Stimulated activated CD8-positive, alpha-beta memory T cell treated with anti-CD3 and anti-CD28 coated beads, Interleukin-12 subunit alpha, Interleukin-12 subunit beta, amount 100 ng/mL, for 1 hour (primary cell): ENCODE data around the gene NEK11.

ENCODE experiments used
- DNase-seq: peaks from one replicate; pipeline ENCODE4 v3.0.0-alpha.2; 2020; ENCODE audit warnings: low read depth

The NEK11 gene

DNA sequence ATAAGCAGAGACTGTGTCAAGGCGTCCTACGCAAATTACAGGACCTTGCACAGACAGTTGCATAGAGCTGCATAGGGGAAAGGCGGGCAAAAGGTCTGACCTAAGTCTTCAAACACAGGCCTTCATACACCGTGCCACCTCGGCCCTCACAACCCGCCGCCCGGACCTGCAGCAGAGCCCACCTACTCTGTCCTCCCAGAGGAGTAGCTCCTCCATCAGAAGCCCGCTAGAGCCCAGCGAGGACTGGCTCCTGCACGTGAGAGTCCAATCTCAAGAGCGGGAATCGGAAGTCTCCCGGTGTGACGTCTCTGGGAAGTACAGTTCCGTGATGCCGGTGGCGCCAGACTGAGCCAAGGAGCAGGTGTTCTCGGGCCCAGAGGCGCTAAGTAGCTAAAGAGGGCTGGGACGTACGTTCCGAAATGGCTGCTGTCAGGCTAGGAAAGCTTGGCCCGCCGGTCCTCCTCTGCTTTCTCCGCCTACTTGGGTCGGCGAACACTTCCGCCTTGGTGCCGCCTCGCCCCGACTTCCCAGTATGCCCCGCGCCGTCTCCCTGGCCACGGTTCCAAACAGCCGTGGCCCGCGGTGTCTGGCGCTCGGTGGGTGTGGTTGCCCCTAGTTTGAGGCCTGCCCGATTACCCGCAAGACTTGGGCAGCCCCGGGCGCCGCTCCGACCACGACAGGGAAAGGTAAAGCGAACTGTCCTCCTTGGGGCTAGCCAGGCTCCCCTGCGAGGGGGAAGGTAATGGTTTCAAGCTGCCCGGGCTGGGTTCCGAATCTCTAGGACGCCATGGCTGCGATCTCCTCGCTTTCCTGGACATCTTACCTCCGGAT lies at the start of gene NEK11, which contains the start of gene ASTE1:
NEK11 (plus strand) TSS at position 557 of the 831 bp plus-strand sequence. CDS start 2,832 bp downstream, outside the sequence.
ASTE1 (minus strand) TSS at position 505 of the 831 bp plus-strand sequence. CDS start 1,519 bp downstream, outside the sequence.
- peak; percentile 83 for DNase-seq

DNA sequence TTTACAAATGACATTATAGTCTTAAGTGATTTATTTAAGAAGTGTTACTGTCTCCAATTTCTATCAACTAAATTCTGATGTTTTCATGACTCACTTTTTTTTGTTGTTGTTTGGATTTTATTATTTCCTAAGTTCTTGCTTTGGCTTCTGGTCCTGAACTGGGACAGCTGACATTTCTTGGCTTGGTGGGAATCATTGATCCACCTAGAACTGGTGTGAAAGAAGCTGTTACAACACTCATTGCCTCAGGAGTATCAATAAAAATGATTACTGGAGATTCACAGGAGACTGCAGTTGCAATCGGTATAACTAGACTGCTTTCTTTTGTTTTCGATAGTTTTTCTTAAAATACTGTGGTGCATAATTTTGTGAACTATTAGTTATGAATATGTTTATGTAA lies 47.6 kb upstream of the NEK11 start:
- DNase-seq, result no peak

- no peak for DNase-seq
Observed at GRCh38 chr3:130981469-130981868, 45.2 kb upstream of the NEK11 start.

- DNase-seq, result no peak
Observed at GRCh38 chr3:130990282-130990681, 36.4 kb upstream of the NEK11 start.

DNA sequence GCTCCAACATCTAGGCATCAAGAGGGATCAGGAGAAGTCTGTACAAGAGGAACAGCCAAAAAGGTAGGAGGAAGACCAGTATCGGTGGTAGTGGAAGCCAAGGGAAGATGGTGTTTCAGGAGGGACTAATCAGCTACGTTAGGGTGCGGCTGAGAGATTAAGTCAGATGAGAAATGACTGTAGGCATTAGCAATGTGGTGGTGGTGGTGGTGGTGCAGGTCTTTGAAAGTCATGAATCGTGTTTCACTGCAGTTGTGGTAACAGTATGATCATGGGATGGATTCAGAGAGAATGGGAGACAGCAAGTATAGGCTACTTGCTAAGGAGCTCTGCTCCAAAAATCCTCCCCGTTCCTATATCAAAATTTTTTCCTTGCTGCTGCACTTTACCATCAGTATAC lies 35.6 kb upstream of the NEK11 start:
- DNase-seq, result no peak

DNA sequence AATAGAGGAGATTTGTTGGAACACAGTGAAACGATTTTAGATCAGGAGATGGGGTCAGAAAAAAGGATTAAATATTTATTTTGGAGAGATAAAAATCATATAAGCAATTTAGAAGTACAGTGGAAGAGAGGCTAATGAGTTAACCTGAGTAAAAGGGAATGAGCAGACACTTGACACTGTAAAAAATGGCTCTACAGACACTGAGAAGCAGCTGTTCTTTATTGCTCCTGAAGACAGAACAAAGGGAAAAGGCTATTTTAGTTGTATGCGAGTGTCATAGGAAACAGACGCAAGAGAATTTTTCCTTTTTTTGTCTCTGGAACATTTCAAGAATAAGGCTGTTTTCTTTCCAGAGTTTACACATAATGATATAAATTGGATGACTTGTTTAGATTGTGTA lies 34.3 kb upstream of the NEK11 start:
- DNase-seq, result no peak

- DNase-seq, result no peak
Observed at GRCh38 chr3:130997289-130997688, 29.4 kb upstream of the NEK11 start.

DNA sequence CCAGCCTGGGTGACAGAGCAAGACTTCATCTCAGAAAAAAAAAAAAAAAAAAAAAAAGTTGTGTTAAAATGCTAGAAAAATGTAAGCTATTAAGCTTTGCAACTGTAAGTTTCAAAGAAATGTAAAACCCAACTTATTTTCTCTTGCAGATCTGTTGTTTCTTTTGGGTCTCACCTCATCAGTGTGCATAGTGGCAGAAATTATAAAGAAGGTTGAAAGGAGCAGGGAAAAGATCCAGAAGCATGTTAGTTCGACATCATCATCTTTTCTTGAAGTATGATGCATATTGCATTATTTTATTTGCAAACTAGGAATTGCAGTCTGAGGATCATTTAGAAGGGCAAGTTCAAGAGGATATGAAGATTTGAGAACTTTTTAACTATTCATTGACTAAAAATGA lies 25.6 kb upstream of the NEK11 start:
- no peak for DNase-seq

GRCh38 chr3:131004603-131005002 lies 22.1 kb upstream of the NEK11 start:
- no peak for DNase-seq

DNA sequence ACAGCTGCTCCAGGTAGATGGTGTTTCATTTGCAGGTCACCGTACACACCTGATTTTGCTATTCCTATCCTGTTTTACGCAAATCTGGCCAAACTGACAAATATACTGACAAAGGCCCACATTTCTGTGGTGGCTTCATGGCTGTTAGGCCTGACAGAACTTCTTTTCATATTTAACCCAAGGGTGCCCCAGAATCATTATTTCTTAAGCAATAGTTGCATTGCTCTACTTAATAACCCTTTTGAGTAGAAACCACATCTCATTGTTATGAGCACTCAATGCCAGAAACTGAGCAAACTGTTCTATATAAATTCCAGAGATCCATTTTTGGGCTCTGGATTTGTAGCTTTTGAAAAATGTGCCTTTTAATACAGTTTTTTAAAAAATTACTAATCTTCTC lies 19.4 kb upstream of the NEK11 start:
- no peak for DNase-seq

DNA sequence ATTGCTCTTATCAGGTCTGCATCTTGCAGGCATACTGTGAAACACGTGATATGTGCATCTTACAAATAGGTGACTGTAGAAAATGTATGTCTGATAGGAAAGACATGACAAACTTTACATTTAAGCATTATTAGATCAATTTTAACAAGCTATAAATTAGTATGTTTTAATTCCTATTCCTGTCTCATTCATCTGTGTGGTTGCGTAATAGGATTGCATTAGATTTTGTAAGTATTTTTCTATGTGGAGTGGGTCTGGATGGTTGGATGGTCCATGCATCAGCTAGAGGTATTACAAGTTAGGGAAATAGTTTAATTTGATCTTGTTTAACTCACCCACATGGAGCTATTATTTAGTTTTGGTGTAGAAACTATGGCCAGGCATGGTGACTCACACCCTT lies 18.9 kb upstream of the NEK11 start:
- DNase-seq, result no peak

GRCh38 chr3:131008326-131008725 lies 18.4 kb upstream of the NEK11 start:
- DNase-seq, result no peak

DNA sequence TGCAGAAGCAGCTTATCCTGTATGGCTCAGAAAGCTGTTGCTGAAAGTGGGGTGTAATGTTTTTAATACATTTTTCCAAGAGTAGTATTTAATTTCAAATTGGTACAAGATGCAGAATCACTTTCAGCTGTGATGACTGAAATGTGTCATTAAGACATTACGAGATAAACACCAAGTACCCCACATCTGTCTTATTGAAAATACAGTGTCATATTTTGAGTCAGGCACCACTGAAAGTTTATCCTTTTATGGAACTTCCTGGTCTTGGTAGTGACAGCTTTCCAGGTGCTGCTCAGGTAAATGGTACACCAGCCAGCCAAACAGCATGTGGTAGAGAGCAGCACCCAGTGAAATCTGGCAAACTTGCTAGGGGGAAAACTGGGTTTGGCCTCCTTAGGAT lies 17.0 kb upstream of the NEK11 start:
- DNase-seq, result no peak

DNA sequence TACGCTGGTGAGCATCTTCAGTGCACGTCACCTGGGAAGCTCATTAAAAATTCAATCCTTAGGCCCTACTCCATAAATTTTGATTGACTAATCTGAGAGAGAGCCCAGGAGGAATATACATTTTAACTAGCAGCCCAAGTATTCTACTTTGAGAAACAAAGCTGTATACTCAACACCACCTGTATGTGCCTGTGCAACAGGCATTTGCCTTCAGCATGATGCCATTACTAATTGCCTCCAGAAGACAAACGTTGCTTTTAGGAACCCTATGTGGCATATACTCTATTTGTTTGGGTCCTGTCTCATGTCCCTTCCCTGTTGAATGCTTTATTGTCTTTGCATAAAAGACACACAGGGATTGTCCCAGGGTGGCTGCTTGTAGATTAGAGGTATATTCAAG lies 7.7 kb upstream of the NEK11 start:
- DNase-seq, result no peak

- no peak for DNase-seq
Observed at GRCh38 chr3:131020122-131020693, 6.5 kb upstream of the NEK11 start.

- DNase-seq, result no peak
Observed at GRCh38 chr3:131025539-131025938, 1.1 kb upstream of the NEK11 start.

DNA sequence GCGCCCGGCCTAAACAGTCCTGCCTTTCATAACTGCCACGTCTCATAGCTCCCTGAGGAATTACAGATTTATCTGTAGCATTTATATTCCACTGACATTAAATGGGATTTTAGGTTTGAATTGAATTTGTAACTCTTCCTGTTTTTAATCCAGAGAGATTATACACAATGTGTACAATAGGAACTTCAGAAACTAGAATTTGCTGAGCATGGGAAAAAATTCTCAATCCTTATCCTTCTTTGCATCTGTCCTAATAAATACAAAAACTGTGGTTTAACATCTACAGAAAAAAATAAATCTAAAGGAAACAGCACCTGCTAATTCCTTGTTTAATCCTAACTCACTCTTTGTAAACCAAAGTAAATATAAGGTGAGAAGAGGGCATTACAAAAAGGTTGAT lies 2.2 kb downstream of the NEK11 start:
- DNase-seq, result no peak

DNA sequence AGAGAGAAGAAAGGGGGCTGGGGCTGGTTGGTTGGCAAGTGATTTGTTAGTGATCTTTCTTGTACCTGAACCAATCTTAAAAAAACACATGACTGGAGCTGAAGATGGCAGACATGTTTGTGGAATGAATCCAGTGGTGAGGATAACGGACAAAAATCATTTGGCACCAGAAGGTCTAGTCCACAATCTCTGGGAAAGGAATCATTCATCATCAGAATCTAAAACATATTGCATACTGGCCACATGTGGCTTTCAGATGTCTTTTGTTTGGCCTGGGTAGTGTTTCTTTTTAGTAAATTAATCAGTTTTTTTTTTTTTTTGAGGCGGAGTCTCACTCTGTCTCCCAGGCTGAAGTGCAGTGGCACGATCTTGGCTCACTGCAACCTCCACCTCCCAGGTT lies 5.0 kb downstream of the NEK11 start:
- DNase-seq, result no peak

DNA sequence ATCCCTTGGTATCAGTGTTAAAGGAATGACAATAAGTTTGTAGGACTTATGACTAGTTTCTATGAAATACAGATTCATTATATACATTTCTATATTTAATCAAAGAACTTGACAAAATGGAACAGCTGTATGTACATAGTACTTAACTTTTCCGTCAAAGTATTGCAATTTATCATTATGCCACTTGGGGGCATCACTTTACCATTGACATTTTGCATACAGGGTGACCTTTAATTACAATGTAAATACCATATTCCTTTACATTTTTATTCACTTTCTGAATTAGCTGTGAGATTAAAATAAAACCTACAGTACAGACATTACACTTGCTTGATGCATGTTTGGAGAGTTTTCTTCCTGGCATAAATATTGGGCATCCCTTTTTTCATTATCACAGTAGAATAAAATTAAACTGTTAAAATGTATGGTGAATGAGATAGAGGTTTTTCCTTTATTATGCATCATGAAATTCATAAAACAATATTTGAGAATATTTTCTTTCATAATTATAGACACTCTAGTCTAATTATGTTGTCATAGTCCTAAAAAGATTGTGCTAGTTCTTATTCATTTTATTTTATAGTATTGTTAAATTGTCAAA lies 6.9 kb downstream of the NEK11 start:
- DNase-seq, result no peak

- DNase-seq, result no peak
Observed at GRCh38 chr3:131036200-131036816, 9.6 kb downstream of the NEK11 start.

DNA sequence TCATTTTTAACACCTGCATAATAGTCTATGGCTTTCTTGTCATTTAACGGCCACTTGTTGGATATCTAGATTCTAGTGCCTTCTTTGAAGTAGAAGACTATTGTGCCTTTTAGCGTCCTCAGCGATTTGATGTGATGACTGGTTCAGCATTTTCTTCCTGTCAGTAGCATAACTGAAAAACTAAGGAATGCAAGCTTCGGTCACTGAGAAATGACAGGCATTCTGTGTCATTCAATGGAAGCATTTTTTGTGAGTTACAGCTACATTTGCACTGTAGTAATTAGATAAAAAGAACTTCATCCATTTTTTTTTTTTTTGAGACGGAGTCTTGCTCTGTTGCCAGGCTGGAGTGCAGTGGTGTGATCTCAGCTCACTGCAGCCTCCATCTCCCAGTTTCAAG lies 10.3 kb downstream of the NEK11 start:
- no peak for DNase-seq

DNA sequence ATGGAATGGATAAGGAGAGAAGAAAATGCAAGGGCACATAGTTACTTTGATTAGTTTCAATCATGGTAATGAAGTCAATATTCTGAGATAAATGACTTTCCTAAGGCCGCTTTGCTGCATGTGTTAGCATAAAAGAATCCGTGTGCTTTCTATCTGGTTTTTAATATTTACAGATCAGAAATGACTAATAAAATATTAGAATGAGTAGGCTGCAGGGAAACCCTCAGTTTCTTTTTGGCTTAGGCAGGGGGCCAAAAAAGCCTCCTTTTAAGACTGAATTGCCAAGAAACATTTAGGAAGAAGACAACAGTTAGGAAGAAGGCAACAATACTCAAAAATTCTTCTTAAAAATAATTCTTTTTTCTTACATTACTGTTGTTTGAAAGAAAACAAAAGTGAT lies 11.6 kb downstream of the NEK11 start:
- DNase-seq, result no peak
